ENCODE data around the gene LTBP2. TPM values are rescaled to one million over a fixed set of nuclear protein-coding genes. Genes with fewer than 3 reads are reported as not detected.

LTBP2 gene
- total and polyA plus RNA-seq, 2 of the 8 experiments (the other 6 are each of a cell fraction or from before 2014, with no cell fraction given) = 0.48 to 0.89 TPM

DNA sequence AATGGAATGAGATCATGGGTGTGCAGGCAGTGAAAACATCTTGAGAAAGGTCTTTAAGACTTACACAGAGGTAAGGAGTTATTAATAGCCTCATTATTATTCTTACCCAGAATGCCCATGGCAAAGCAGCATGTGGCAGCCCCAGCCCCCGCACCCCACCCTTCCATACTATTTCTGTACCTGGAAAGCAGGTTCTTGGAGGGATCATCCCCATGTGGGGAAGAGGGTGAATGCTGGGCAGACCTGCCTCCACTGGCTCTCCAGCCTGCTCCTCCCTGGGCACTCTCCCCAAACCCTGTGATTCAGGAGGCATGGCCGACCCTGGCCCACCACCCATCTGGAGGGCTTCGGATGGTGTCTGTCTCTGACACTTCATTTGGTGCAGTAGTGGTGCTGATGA, 147.3 kb downstream of the LTBP2 start (continued):
- TF ChIP-seq SAP30 (IDR thresholded peaks at IDR 0.05; ENCODE audit: insufficient read depth, insufficient replicate concordance, low read length) (no peak), JUN (IDR thresholded peaks at IDR 0.05; ENCODE audit: low read depth, low read length) (no peak), TAF7 (optimal IDR thresholded peaks at IDR 0.05; ENCODE audit: borderline replicate concordance, low read depth, low read length) (no peak), GABPA (IDR thresholded peaks at IDR 0.05; ENCODE audit: borderline replicate concordance, insufficient read depth, low read length) (no peak), TEAD4 (IDR thresholded peaks at IDR 0.05; ENCODE audit: low read depth, low read length) (no peak)
- TF ChIP-seq, protein P1, sequence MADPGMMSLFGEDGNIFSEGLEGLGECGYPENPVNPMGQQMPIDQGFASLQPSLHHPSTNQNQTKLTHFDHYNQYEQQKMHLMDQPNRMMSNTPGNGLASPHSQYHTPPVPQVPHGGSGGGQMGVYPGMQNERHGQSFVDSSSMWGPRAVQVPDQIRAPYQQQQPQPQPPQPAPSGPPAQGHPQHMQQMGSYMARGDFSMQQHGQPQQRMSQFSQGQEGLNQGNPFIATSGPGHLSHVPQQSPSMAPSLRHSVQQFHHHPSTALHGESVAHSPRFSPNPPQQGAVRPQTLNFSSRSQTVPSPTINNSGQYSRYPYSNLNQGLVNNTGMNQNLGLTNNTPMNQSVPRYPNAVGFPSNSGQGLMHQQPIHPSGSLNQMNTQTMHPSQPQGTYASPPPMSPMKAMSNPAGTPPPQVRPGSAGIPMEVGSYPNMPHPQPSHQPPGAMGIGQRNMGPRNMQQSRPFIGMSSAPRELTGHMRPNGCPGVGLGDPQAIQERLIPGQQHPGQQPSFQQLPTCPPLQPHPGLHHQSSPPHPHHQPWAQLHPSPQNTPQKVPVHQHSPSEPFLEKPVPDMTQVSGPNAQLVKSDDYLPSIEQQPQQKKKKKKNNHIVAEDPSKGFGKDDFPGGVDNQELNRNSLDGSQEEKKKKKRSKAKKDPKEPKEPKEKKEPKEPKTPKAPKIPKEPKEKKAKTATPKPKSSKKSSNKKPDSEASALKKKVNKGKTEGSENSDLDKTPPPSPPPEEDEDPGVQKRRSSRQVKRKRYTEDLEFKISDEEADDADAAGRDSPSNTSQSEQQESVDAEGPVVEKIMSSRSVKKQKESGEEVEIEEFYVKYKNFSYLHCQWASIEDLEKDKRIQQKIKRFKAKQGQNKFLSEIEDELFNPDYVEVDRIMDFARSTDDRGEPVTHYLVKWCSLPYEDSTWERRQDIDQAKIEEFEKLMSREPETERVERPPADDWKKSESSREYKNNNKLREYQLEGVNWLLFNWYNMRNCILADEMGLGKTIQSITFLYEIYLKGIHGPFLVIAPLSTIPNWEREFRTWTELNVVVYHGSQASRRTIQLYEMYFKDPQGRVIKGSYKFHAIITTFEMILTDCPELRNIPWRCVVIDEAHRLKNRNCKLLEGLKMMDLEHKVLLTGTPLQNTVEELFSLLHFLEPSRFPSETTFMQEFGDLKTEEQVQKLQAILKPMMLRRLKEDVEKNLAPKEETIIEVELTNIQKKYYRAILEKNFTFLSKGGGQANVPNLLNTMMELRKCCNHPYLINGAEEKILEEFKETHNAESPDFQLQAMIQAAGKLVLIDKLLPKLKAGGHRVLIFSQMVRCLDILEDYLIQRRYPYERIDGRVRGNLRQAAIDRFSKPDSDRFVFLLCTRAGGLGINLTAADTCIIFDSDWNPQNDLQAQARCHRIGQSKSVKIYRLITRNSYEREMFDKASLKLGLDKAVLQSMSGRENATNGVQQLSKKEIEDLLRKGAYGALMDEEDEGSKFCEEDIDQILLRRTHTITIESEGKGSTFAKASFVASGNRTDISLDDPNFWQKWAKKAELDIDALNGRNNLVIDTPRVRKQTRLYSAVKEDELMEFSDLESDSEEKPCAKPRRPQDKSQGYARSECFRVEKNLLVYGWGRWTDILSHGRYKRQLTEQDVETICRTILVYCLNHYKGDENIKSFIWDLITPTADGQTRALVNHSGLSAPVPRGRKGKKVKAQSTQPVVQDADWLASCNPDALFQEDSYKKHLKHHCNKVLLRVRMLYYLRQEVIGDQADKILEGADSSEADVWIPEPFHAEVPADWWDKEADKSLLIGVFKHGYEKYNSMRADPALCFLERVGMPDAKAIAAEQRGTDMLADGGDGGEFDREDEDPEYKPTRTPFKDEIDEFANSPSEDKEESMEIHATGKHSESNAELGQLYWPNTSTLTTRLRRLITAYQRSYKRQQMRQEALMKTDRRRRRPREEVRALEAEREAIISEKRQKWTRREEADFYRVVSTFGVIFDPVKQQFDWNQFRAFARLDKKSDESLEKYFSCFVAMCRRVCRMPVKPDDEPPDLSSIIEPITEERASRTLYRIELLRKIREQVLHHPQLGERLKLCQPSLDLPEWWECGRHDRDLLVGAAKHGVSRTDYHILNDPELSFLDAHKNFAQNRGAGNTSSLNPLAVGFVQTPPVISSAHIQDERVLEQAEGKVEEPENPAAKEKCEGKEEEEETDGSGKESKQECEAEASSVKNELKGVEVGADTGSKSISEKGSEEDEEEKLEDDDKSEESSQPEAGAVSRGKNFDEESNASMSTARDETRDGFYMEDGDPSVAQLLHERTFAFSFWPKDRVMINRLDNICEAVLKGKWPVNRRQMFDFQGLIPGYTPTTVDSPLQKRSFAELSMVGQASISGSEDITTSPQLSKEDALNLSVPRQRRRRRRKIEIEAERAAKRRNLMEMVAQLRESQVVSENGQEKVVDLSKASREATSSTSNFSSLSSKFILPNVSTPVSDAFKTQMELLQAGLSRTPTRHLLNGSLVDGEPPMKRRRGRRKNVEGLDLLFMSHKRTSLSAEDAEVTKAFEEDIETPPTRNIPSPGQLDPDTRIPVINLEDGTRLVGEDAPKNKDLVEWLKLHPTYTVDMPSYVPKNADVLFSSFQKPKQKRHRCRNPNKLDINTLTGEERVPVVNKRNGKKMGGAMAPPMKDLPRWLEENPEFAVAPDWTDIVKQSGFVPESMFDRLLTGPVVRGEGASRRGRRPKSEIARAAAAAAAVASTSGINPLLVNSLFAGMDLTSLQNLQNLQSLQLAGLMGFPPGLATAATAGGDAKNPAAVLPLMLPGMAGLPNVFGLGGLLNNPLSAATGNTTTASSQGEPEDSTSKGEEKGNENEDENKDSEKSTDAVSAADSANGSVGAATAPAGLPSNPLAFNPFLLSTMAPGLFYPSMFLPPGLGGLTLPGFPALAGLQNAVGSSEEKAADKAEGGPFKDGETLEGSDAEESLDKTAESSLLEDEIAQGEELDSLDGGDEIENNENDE (IDR thresholded peaks at IDR 0.05; ENCODE audit: insufficient replicate concordance, low read length) = no peak

Measured in H1 (cell line).